ENCODE measurements around the gene COQ10B. TPM values are rescaled to one million over a fixed set of nuclear protein-coding genes. Genes with fewer than 3 reads are reported as not detected.
A peak's percentile ranks its signal among the peaks of the same experiment; 100 is the strongest.

The COQ10B gene
- total RNA-seq (2022) (28.8 and 32.8 TPM in 2 replicates), Bru-seq, nascent RNA (percentile 87 among the genes with signal in this experiment), BruChase-seq, experiment 1, labeled RNA remaining after a 6-hour chase (percentile 79 among the genes with signal in this experiment), BruChase-seq, experiment 2, labeled RNA remaining after a 2-hour chase (percentile 88 among the genes with signal in this experiment)
- long read RNA-seq, transcript COQ10B-201 (5 exons, 2,239 nt): major isoform, 95 of 105 reads
- long read RNA-seq, partial matches to known transcripts: 3 of 105 reads
- long read RNA-seq, other reads (novel, unspliced or antisense): 3 of 105 reads

- Mint-ChIP-seq H3K4me3 (ENCODE audit: low read depth, unreplicated experiment) (peak within 1 kb of the TSS; percentile 95), H3K4me1 (ENCODE audit: low read depth, unreplicated experiment) (peaks cover 14% of the 10 kb centered on the region), H3K27ac (ENCODE audit: unreplicated experiment) (peak within 1 kb of the TSS; percentile 97), H3K27me3 (ENCODE audit: unreplicated experiment) (no peaks in the 10 kb centered on the region), H3K36me3 (ENCODE audit: insufficient read depth, unreplicated experiment) (peaks cover 23% of the 10 kb centered on the region), H3K9me3 (ENCODE audit: low read depth, unreplicated experiment) (no peaks in the 10 kb centered on the region)
- intact Hi-C loops (cut with micrococcal nuclease; ENCODE audit: unreplicated experiment): no loop called here
- CTCF ChIA-PET: interaction anchor here (0.7 to 1.7 kb wide), 5 partner anchors 14 to 1475 kb away, joined by 3 to 8 read pairs (median 4); partner anchors contain the start of genes HSPD1, HSPE1 and SF3B1
- TSS peak; percentile 93 for BruUV-seq (replicated peaks)
- DNase-seq: peak; percentile 99
- no peak for TF ChIP-seq CTCF (IDR thresholded peaks at IDR 0.05; ENCODE audit: unreplicated experiment)
Measured at GRCh38 chr2:197453123-197453913, at the start of gene COQ10B. TSS of gene COQ10B (plus strand) at chr2:197453552. CDS start at chr2:197453561, 9 bp downstream.

- CTCF ChIA-PET: interaction anchor here (0.7 kb wide), 1 partner anchor 924 kb away, joined by 3 read pairs; no protein-coding TSS in a partner anchor
- H3K27ac Mint-ChIP-seq (ENCODE audit: unreplicated experiment): no peak overlapping the region
- no TSS peak for BruUV-seq (replicated peaks)
- H3K9me3 Mint-ChIP-seq (ENCODE audit: low read depth, unreplicated experiment): no peaks in the 10 kb centered on the region
- H3K4me3 Mint-ChIP-seq (ENCODE audit: low read depth, unreplicated experiment): no peak overlapping the region
- intact Hi-C loops (cut with micrococcal nuclease; ENCODE audit: unreplicated experiment): no loop called here
- H3K27me3 Mint-ChIP-seq (ENCODE audit: unreplicated experiment): no peaks in the 10 kb centered on the region
- no peaks in the 10 kb centered on the region for H3K4me1 Mint-ChIP-seq (ENCODE audit: low read depth, unreplicated experiment)
- peaks cover 65% of the 10 kb centered on the region for H3K36me3 Mint-ChIP-seq (ENCODE audit: insufficient read depth, unreplicated experiment)
- DNase-seq: no peak
- no peak for TF ChIP-seq CTCF (IDR thresholded peaks at IDR 0.05; ENCODE audit: unreplicated experiment)
Measured at GRCh38 chr2:197405582-197405981, 47.8 kb upstream of the COQ10B start.

GRCh38 chr2:197414039-197414438 is 39.3 kb upstream of the COQ10B start:
- TF ChIP-seq CTCF (IDR thresholded peaks at IDR 0.05; ENCODE audit: unreplicated experiment): no peak
- H3K4me1 Mint-ChIP-seq (ENCODE audit: low read depth, unreplicated experiment): no peaks in the 10 kb centered on the region
- no peaks in the 10 kb centered on the region for H3K9me3 Mint-ChIP-seq (ENCODE audit: low read depth, unreplicated experiment)
- DNase-seq: no peak
- H3K36me3 Mint-ChIP-seq (ENCODE audit: insufficient read depth, unreplicated experiment): peaks cover 80% of the 10 kb centered on the region
- no TSS peak for BruUV-seq (replicated peaks)
- H3K27me3 Mint-ChIP-seq (ENCODE audit: unreplicated experiment): no peaks in the 10 kb centered on the region
- intact Hi-C loops (cut with micrococcal nuclease; ENCODE audit: unreplicated experiment): no loop called here
- CTCF ChIA-PET: no interaction called here
- no peak overlapping the region for H3K4me3 Mint-ChIP-seq (ENCODE audit: low read depth, unreplicated experiment)
- H3K27ac Mint-ChIP-seq (ENCODE audit: unreplicated experiment): no peak overlapping the region

GRCh38 chr2:197414515-197414914 is 38.8 kb upstream of the COQ10B start:
- Mint-ChIP-seq H3K27ac (ENCODE audit: unreplicated experiment) (no peak overlapping the region), H3K27me3 (ENCODE audit: unreplicated experiment) (no peaks in the 10 kb centered on the region), H3K4me1 (ENCODE audit: low read depth, unreplicated experiment) (no peaks in the 10 kb centered on the region), H3K4me3 (ENCODE audit: low read depth, unreplicated experiment) (no peak overlapping the region), H3K36me3 (ENCODE audit: insufficient read depth, unreplicated experiment) (peaks cover 75% of the 10 kb centered on the region), H3K9me3 (ENCODE audit: low read depth, unreplicated experiment) (no peaks in the 10 kb centered on the region)
- CTCF ChIA-PET: interaction anchor here (0.6 kb wide), 1 partner anchor 22 kb away, joined by 3 read pairs; no protein-coding TSS in a partner anchor
- BruUV-seq (replicated peaks): no TSS peak
- intact Hi-C loops (cut with micrococcal nuclease; ENCODE audit: unreplicated experiment): no loop called here
- DNase-seq: no peak
- no peak for TF ChIP-seq CTCF (IDR thresholded peaks at IDR 0.05; ENCODE audit: unreplicated experiment)
